Chondrocyte (in vitro differentiated cells): ENCODE measurements around the gene DCLK3. TPM values are rescaled to one million over a fixed set of nuclear protein-coding genes. Genes with fewer than 3 reads are reported as not detected.

Source experiments
- DNase-seq: peaks from one replicate; pipeline ENCODE4 v3.0.0; 2021; ENCODE audit warnings: mixed read lengths, low spot score
- H3K27ac Mint-ChIP-seq: one replicate; pipeline ENCODE4 v1.8.0; 2021; ENCODE audit warnings: mild to moderate bottlenecking, moderate library complexity, mixed read lengths; ENCODE audit not compliant: unreplicated experiment
- H3K27me3 Mint-ChIP-seq: 2 replicates; pipeline ENCODE4 v1.8.0; 2021; ENCODE audit warnings: low read depth, mixed read lengths
- H3K36me3 Mint-ChIP-seq: 2 replicates; pipeline ENCODE4 v1.8.0; 2021; ENCODE audit warnings: low read depth, mixed read lengths
- H3K4me1 Mint-ChIP-seq: 2 replicates; pipeline ENCODE4 v1.8.0; 2021; ENCODE audit warnings: low read depth, mild to moderate bottlenecking, mixed read lengths
- H3K4me3 Mint-ChIP-seq: one replicate; pipeline ENCODE4 v1.8.0; 2021; ENCODE audit warnings: mild to moderate bottlenecking, moderate library complexity, mixed read lengths; ENCODE audit not compliant: unreplicated experiment
- H3K9me3 Mint-ChIP-seq: 2 replicates; pipeline ENCODE4 v1.8.0; 2021; ENCODE audit warnings: low read depth, mixed read lengths
- total RNA-seq: library from RNA; stranded (reverse); gene quantifications from 3 replicates; pipeline ENCODE4 v1.2.1, GENCODE V29; 2021
- TF ChIP-seq, protein P1 (sequence below): fragments of 200-600 bp; sonication (generic); IDR thresholded peaks from 2 replicates; pipeline ENCODE4 v1.5.0; 2021; ENCODE audit warnings: antibody characterized with exemption, mild to moderate bottlenecking, moderate library complexity

The DCLK3 gene
- total RNA-seq, 1 donor from 2014 or later = not detected

DNA sequence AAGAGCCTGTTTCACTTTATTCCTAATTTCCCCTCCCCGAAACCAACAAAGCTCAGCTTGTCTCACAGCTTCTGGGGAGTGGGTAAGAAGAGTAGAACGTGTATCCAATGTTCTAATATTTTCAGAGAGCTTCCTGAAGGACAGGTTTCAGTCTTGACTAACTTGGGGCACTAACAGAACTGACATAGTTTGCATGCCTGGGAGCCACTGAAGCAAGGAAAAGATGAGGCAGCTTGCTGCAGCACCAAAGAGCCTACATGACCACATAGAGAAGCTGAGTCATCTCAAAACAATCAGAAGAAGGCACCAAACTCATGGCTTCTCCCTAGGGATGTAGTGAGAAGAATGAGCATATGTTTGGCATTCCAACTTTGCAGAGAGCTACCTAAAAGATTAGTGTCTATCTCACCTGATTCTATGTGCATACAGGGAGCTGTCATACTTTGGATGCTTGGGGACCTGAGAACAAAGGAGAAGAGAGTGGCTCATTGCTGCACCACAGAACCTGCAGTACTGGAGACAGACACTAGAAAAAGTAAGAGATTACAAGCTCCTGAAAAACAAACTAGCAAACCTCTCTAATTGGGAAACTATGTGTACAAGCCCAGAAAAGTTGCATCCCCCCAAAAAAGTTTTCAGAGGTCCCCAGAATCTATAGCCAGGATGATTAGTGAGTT, 86.9 kb downstream of the DCLK3 start:
- Mint-ChIP-seq H3K4me1 (peaks cover 38% of the 10 kb centered on the region), H3K36me3 (peaks cover 13% of the 10 kb centered on the region), H3K27me3 (no peaks in the 10 kb centered on the region), H3K4me3 (no peak overlapping the region), H3K9me3 (peaks cover 23% of the 10 kb centered on the region), H3K27ac (peak overlapping the region; percentile 74)
- no peak for DNase-seq
- TF ChIP-seq, protein P1, sequence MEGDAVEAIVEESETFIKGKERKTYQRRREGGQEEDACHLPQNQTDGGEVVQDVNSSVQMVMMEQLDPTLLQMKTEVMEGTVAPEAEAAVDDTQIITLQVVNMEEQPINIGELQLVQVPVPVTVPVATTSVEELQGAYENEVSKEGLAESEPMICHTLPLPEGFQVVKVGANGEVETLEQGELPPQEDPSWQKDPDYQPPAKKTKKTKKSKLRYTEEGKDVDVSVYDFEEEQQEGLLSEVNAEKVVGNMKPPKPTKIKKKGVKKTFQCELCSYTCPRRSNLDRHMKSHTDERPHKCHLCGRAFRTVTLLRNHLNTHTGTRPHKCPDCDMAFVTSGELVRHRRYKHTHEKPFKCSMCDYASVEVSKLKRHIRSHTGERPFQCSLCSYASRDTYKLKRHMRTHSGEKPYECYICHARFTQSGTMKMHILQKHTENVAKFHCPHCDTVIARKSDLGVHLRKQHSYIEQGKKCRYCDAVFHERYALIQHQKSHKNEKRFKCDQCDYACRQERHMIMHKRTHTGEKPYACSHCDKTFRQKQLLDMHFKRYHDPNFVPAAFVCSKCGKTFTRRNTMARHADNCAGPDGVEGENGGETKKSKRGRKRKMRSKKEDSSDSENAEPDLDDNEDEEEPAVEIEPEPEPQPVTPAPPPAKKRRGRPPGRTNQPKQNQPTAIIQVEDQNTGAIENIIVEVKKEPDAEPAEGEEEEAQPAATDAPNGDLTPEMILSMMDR = no peak

DNA sequence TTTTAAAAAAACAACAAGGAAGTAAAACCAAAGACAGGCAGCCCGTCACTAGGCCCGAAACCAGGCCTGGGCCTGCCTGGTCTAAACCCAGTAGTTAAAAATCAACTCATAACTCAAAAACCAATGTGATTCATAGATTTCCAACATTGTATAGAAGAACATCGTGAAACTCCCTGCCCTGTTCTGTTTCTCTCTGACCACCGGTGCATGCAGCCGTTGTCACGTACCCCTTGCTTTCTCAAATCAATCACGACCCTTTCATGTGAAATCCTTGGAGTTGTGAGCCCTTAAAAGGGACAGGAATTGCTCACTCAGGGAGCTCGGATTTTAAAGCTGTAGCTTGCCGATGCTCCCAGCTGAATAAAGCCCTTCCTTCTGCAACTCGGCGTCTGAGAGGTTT, 89.5 kb downstream of the DCLK3 start:
- Mint-ChIP-seq H3K4me3 (no peak overlapping the region), H3K36me3 (peaks cover 8% of the 10 kb centered on the region), H3K27me3 (no peaks in the 10 kb centered on the region), H3K9me3 (peaks cover 16% of the 10 kb centered on the region), H3K4me1 (peaks cover 26% of the 10 kb centered on the region), H3K27ac (no peak overlapping the region)
- DNase-seq = no peak
- TF ChIP-seq, protein P1 = no peak

DNA sequence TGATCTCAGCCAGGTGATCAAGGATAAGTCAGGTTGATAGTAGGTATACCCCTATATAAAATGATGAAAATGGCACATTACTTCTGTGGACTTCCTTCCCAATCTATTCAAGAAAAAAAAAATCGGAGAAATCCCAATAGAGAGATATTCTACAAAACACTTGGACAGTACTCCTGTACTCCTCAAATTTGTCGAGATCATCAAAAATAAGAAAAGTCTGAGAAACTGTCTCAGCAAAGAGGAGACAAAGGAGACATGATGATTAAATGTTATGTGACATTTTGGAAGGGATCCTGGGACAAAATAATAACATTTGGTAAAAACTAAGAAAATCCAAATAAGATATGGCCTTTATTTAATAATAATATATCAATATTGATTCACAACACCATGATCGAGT, 94.6 kb downstream of the DCLK3 start:
- H3K9me3 Mint-ChIP-seq = peaks cover 7% of the 10 kb centered on the region
- H3K27me3 Mint-ChIP-seq = no peaks in the 10 kb centered on the region
- peaks cover 2% of the 10 kb centered on the region for H3K36me3 Mint-ChIP-seq
- no peaks in the 10 kb centered on the region for H3K4me1 Mint-ChIP-seq
- TF ChIP-seq, protein P1 = no peak
- no peak overlapping the region for H3K27ac Mint-ChIP-seq
- no peak for DNase-seq
- H3K4me3 Mint-ChIP-seq = no peak overlapping the region

DNA sequence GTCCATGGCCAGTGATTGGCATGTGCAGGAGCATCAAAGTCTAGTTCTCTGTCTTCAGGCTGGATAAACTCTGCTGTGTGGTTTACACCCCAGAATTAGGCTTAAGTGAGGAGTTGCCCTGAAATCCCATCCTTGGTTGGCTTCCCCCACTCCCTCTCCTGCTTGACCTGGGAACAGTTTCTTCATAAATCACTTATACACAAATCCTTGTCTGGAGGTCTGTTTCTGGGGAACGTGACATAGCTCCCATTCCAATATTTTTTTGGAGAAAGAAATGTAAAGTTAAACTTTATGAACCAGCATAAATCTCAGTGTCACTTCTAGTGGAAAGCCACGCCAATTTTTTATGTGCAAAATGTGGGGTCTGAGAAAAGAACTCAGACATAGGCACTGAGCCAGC, 98.2 kb downstream of the DCLK3 start:
- Mint-ChIP-seq H3K4me1 (peaks cover 2% of the 10 kb centered on the region), H3K27me3 (peaks cover 2% of the 10 kb centered on the region), H3K27ac (no peak overlapping the region), H3K36me3 (no peaks in the 10 kb centered on the region), H3K4me3 (no peak overlapping the region), H3K9me3 (peaks cover 4% of the 10 kb centered on the region)
- no peak for DNase-seq
- TF ChIP-seq, protein P1 = no peak

DNA sequence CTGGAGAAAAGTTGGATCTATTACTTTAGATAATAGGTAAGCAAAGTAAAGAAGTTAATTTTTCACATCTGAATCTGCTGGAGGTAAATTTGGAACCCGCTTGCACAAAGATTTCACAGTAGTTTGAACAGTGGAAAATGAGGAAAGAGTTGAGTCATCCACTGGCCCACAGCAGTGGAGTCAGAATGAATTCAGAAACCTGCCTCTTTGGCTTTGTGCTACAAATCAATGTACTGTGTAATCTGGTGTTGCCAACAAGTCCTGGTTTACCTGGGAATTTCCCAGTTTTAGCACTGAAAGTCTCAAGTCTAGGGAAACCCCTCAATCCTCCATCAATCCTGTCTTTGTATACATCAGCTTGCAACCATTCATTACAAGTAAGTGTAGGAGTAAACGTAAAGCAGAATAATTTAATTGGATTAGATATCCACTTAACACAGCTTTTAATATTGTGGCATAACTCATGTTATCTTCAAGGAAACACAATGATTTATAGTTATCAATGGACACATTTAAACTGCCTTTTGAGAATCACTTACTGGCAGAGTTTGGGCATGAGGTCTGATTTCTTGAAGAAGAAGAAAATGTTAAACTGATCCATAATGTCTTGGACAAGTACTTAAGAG, 100.6 kb downstream of the DCLK3 start:
- H3K4me1 Mint-ChIP-seq = peaks cover 2% of the 10 kb centered on the region
- DNase-seq = no peak
- H3K27ac Mint-ChIP-seq = no peak overlapping the region

More for the DNA sequence above, 100.6 kb downstream of the DCLK3 start:
- H3K9me3 Mint-ChIP-seq = peaks cover 5% of the 10 kb centered on the region
- H3K27me3 Mint-ChIP-seq = peaks cover 6% of the 10 kb centered on the region
- no peak overlapping the region for H3K4me3 Mint-ChIP-seq
- no peaks in the 10 kb centered on the region for H3K36me3 Mint-ChIP-seq
- TF ChIP-seq, protein P1 = no peak
